HepG2 (cell line): ENCODE measurements around the gene CASP3. TPM values are rescaled to one million over a fixed set of nuclear protein-coding genes. Genes with fewer than 3 reads are reported as not detected.

Source experiments
- ATRX ChIP-seq: sonication (generic); formaldehyde crosslinking; IDR thresholded peaks from 2 replicates; pipeline ENCODE4 v1.4.0; 2020; ENCODE audit warnings: missing genetic modification reagents, borderline replicate concordance
- CC2D1A ChIP-seq: sonication (generic); formaldehyde crosslinking; IDR thresholded peaks from 2 replicates; pipeline ENCODE4 v1.8.1; 2023; ENCODE audit warnings: mild to moderate bottlenecking, missing genetic modification reagents
- CCDC6 ChIP-seq: sonication (generic); formaldehyde crosslinking; IDR thresholded peaks from 2 replicates; pipeline ENCODE4 v1.8.1; 2022; ENCODE audit warnings: mild to moderate bottlenecking, missing genetic modification reagents, moderate library complexity
- E2F5 ChIP-seq: sonication (generic); formaldehyde crosslinking; conservative IDR thresholded peaks from 2 replicates; pipeline ENCODE4 v1.4.0; 2020; ENCODE audit warnings: missing genetic modification reagents
- FOSL1 ChIP-seq: sonication (generic); formaldehyde crosslinking; IDR thresholded peaks from 2 replicates; pipeline ENCODE4 v1.9.0; 2021; ENCODE audit warnings: missing genetic modification reagents, borderline replicate concordance
- HOMEZ ChIP-seq: IDR thresholded peaks from 2 replicates; pipeline ENCODE4 v1.6.1; 2016; ENCODE audit warnings: low read depth
- MXD4 ChIP-seq: IDR thresholded peaks from 2 replicates; pipeline ENCODE4 v1.6.1; 2016; ENCODE audit warnings: mild to moderate bottlenecking, missing biosample characterization, missing genetic modification reagents
- NFATC3 ChIP-seq: sonication (generic); formaldehyde crosslinking; IDR thresholded peaks from 2 replicates; pipeline ENCODE4 v1.5.1; 2020; ENCODE audit warnings: mild to moderate bottlenecking, missing genetic modification reagents
- PAX8 ChIP-seq: sonication (generic); formaldehyde crosslinking; IDR thresholded peaks from 2 replicates; pipeline ENCODE4 v1.8.0; 2022; ENCODE audit warnings: mild to moderate bottlenecking, missing genetic modification reagents, borderline replicate concordance
- PCBP1 ChIP-seq: fragments of 200-400 bp; formaldehyde crosslinking; IDR thresholded peaks from 2 replicates; pipeline ENCODE4 v1.6.1; 2017; ENCODE audit warnings: mild to moderate bottlenecking, low read depth, low read length, borderline replicate concordance
- SIX1 ChIP-seq: sonication (generic); formaldehyde crosslinking; IDR thresholded peaks from 2 replicates; pipeline ENCODE4 v1.4.0; 2020; ENCODE audit warnings: missing genetic modification reagents, borderline replicate concordance
- TP53 ChIP-seq: sonication (generic); formaldehyde crosslinking; conservative IDR thresholded peaks from 2 replicates; pipeline ENCODE4 v1.4.0; 2020; ENCODE audit warnings: missing genetic modification reagents
- XRCC5 ChIP-seq: fragments of 200-400 bp; formaldehyde crosslinking; optimal IDR thresholded peaks from 2 replicates; pipeline ENCODE3; 2017; ENCODE audit warnings: mild to moderate bottlenecking, low read length
- ZFP41 ChIP-seq: sonication (generic); formaldehyde crosslinking; IDR thresholded peaks from 2 replicates; pipeline ENCODE4 v1.4.0; 2020; ENCODE audit warnings: mild to moderate bottlenecking, missing genetic modification reagents, borderline replicate concordance
- ZFP82 ChIP-seq: sonication (generic); formaldehyde crosslinking; IDR thresholded peaks from 2 replicates; pipeline ENCODE4 v1.5.1; 2020; ENCODE audit warnings: mild to moderate bottlenecking, missing genetic modification reagents, borderline replicate concordance
- ZFYVE20 ChIP-seq: sonication (generic); formaldehyde crosslinking; IDR thresholded peaks from 2 replicates; pipeline ENCODE4 v1.8.0; 2023; ENCODE audit warnings: low read depth, mild to moderate bottlenecking, moderate library complexity, missing genetic modification reagents, borderline replicate concordance
- ZNF329 ChIP-seq: sonication (generic); formaldehyde crosslinking; IDR thresholded peaks from 2 replicates; pipeline ENCODE4 v1.9.0; 2021; ENCODE audit warnings: low read depth, mild to moderate bottlenecking, missing genetic modification reagents
- ZNF891 ChIP-seq: sonication (generic); formaldehyde crosslinking; IDR thresholded peaks from 2 replicates; pipeline ENCODE4 v1.5.0; 2020; ENCODE audit warnings: mild to moderate bottlenecking, missing genetic modification reagents
- polyA plus RNA-seq, 8 experiments: library from polyadenylated mRNA; depleted of rRNA in 3 of 8; stranded (reverse) in 7 of 8; unstranded in 1 of 8; fragments of >200 nt; fragmentation: Illumina TruSeq in 4 of 8; extraction: Trizol in 4 of 8; gene quantifications; 2 replicates each; pipeline versions ENCODE4 v1.2.1 to v1.2.3, GENCODE V29; 2011 to 2016; ENCODE audit warnings: low read depth in 4 of 8, missing spikeins in 1 of 8, mixed read lengths in 1 of 8; ENCODE audit not compliant: insufficient read depth in 1 of 8
- total RNA-seq, 5 experiments: library from RNA; depleted of rRNA; stranded (reverse); fragments of >200 nt; fragmentation: Illumina TruSeq; extraction: Trizol; gene quantifications; 2 replicates each; pipeline ENCODE4 v1.2.3, GENCODE V29; 2016; ENCODE audit warnings: low read depth in 1 of 5
- TF ChIP-seq, protein P1 (sequence below): sonication (generic); formaldehyde crosslinking; IDR thresholded peaks from 2 replicates; pipeline ENCODE4 v1.8.1; 2023; ENCODE audit warnings: missing genetic modification reagents, mild to moderate bottlenecking, borderline replicate concordance
- TF ChIP-seq, protein P2 (sequence below): sonication (generic); formaldehyde crosslinking; IDR thresholded peaks from 2 replicates; pipeline ENCODE4 v1.9.0; 2021; ENCODE audit warnings: mild to moderate bottlenecking, missing genetic modification reagents
- TF ChIP-seq, protein P3 (sequence below): sonication (generic); formaldehyde crosslinking; IDR thresholded peaks from 2 replicates; pipeline ENCODE4 v1.5.0; 2020; ENCODE audit warnings: missing genetic modification reagents

CASP3 gene
- total and polyA plus RNA-seq, 2 of the 13 experiments (the other 11 are each of a cell fraction or from before 2014, with no cell fraction given), result 26.0 to 77.8 TPM

DNA sequence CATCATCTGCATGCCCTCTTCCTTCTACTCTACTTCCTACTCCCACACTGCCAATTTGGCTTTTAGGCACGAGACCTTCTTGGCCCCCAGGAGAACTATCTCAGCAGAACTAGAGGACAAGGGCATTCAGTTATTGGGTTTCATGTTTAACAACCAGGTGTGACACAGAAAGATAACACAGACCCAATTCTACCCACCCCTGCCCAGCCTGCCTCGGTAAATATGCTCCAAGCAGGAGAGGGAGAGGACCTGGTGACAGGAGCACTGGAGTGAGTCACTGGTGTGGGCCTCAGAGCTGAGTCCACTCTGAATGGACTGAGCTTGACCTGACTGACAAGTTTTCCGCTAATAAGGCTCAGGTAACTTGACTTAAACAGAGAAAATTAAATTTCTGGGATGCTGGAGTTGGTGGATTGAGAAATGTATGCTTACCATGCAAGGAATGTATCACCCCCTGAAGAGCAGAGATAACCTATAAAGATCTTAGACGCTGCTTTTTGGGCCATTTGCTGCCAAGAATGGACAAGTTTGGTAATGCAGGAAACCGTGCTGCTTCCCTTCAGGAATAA lies 52.5 kb downstream of the CASP3 start (continued):
- peak; percentile 41 for TF ChIP-seq XRCC5
- TF ChIP-seq SIX1 (CRISPR knock-in tag), result 0 out of 2 replicates have a peak, but pooled peaks have one; percentile 10
- no peak for TF ChIP-seq NFATC3
- TF ChIP-seq ZFP82, result no peak
- no peak for TF ChIP-seq PAX8 (CRISPR knock-in tag)
- TF ChIP-seq ZNF329 (CRISPR knock-in tag), result no peak
- TF ChIP-seq ZFYVE20, result no peak
- TF ChIP-seq, protein P1, sequence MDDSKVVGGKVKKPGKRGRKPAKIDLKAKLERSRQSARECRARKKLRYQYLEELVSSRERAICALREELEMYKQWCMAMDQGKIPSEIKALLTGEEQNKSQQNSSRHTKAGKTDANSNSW, result no peak
- 0 out of 2 replicates have a peak, but pooled peaks have one; percentile 13 for TF ChIP-seq FOSL1
- TF ChIP-seq TP53 (CRISPR knock-in tag), result no peak
- no peak for TF ChIP-seq CCDC6 (CRISPR knock-in tag)
- no peak for TF ChIP-seq CC2D1A (CRISPR knock-in tag)
- TF ChIP-seq PCBP1, result no peak
- no peak for TF ChIP-seq ATRX (CRISPR knock-in tag)
- TF ChIP-seq, protein P2, sequence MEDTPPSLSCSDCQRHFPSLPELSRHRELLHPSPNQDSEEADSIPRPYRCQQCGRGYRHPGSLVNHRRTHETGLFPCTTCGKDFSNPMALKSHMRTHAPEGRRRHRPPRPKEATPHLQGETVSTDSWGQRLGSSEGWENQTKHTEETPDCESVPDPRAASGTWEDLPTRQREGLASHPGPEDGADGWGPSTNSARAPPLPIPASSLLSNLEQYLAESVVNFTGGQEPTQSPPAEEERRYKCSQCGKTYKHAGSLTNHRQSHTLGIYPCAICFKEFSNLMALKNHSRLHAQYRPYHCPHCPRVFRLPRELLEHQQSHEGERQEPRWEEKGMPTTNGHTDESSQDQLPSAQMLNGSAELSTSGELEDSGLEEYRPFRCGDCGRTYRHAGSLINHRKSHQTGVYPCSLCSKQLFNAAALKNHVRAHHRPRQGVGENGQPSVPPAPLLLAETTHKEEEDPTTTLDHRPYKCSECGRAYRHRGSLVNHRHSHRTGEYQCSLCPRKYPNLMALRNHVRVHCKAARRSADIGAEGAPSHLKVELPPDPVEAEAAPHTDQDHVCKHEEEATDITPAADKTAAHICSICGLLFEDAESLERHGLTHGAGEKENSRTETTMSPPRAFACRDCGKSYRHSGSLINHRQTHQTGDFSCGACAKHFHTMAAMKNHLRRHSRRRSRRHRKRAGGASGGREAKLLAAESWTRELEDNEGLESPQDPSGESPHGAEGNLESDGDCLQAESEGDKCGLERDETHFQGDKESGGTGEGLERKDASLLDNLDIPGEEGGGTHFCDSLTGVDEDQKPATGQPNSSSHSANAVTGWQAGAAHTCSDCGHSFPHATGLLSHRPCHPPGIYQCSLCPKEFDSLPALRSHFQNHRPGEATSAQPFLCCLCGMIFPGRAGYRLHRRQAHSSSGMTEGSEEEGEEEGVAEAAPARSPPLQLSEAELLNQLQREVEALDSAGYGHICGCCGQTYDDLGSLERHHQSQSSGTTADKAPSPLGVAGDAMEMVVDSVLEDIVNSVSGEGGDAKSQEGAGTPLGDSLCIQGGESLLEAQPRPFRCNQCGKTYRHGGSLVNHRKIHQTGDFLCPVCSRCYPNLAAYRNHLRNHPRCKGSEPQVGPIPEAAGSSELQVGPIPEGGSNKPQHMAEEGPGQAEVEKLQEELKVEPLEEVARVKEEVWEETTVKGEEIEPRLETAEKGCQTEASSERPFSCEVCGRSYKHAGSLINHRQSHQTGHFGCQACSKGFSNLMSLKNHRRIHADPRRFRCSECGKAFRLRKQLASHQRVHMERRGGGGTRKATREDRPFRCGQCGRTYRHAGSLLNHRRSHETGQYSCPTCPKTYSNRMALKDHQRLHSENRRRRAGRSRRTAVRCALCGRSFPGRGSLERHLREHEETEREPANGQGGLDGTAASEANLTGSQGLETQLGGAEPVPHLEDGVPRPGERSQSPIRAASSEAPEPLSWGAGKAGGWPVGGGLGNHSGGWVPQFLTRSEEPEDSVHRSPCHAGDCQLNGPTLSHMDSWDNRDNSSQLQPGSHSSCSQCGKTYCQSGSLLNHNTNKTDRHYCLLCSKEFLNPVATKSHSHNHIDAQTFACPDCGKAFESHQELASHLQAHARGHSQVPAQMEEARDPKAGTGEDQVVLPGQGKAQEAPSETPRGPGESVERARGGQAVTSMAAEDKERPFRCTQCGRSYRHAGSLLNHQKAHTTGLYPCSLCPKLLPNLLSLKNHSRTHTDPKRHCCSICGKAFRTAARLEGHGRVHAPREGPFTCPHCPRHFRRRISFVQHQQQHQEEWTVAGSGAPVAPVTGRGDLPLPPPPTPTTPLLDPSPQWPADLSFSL, result no peak
- no peak for TF ChIP-seq E2F5 (CRISPR knock-in tag)
- TF ChIP-seq, protein P3, sequence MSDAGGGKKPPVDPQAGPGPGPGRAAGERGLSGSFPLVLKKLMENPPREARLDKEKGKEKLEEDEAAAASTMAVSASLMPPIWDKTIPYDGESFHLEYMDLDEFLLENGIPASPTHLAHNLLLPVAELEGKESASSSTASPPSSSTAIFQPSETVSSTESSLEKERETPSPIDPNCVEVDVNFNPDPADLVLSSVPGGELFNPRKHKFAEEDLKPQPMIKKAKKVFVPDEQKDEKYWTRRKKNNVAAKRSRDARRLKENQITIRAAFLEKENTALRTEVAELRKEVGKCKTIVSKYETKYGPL (CRISPR knock-in tag), result no peak
- TF ChIP-seq MXD4, result no peak
- TF ChIP-seq ZFP41, result no peak
- TF ChIP-seq ZNF891 (CRISPR knock-in tag), result no peak
- TF ChIP-seq HOMEZ (CRISPR knock-in tag), result 0 out of 2 replicates have a peak, but pooled peaks have one; percentile 18
